A673 (cell line): ENCODE results near the gene ZFPM1.
"Not testable (repeated sequence)": the region's sequence is repeated elsewhere in the genome, so short reads cannot be mapped to it uniquely, and the experiment has no call there.

Experiments
- CTCF ChIP-seq: fragments of 300-800, 200-600 bp; sonication (generic); conservative IDR thresholded peaks from 2 replicates; pipeline ENCODE4 v1.5.1; 2017; ENCODE audit warnings: low read depth, mild to moderate bottlenecking, antibody characterized with exemption, low read length, moderate library complexity, mixed read lengths
- EZH2 ChIP-seq: fragments of 200-600 bp; sonication (generic); IDR thresholded peaks from 2 replicates; pipeline ENCODE4 v1.6.1; 2017; ENCODE audit warnings: borderline replicate concordance, low read depth, mild to moderate bottlenecking, mixed read lengths, antibody characterized with exemption, low read length; ENCODE audit not compliant: poor library complexity, severe bottlenecking

- not testable (repeated sequence) for TF ChIP-seq EZH2, CTCF
Observed at GRCh38 chr16:88517208-88517774, 64.2 kb downstream of the ZFPM1 start.
